WTC11 (cell line): ENCODE results near the gene AVEN. TPM values are rescaled to one million over a fixed set of nuclear protein-coding genes. Genes with fewer than 3 reads are reported as not detected.

Experiments
- ATAC-seq: fragments of 200-7000 bp; cut with Tn5 transposase; 2 replicates; pipeline ENCODE4 v1.10.0; 2021; ENCODE audit warnings: mild to moderate bottlenecking, moderate library complexity
- CTCF ChIA-PET: fragments of 300-600 bp; sonication (Branson Sonifier 250); formaldehyde crosslinking; loops from one replicate; lab custom pipeline; 2021; ENCODE audit warnings: antibody characterized with exemption; lab: Charles Lee
- POLR2A ChIA-PET: fragments of 350-600 bp; sonication (Branson Sonifier 250); formaldehyde crosslinking; loops from one replicate; lab custom pipeline; 2021; ENCODE audit warnings: antibody characterized with exemption; lab: Charles Lee
- DNase-seq: peaks from one replicate; pipeline ENCODE4 v3.0.0; 2021; ENCODE audit warnings: low spot score
- H3K27ac Mint-ChIP-seq: 2 replicates; pipeline ENCODE4 v1.8.0; 2021; ENCODE audit warnings: mixed read lengths
- H3K27me3 Mint-ChIP-seq: 2 replicates; pipeline ENCODE4 v1.8.0; 2021; ENCODE audit warnings: low read depth, mild to moderate bottlenecking, moderate library complexity, mixed read lengths
- H3K36me3 Mint-ChIP-seq: 2 replicates; pipeline ENCODE4 v1.8.0; 2021; ENCODE audit warnings: mixed read lengths
- H3K4me1 Mint-ChIP-seq: 2 replicates; pipeline ENCODE4 v1.8.0; 2022; ENCODE audit warnings: mixed read lengths
- H3K4me3 Mint-ChIP-seq: 2 replicates; pipeline ENCODE4 v1.8.0; 2021; ENCODE audit warnings: mild to moderate bottlenecking, moderate library complexity, mixed read lengths
- H3K9me3 Mint-ChIP-seq: 2 replicates; pipeline ENCODE4 v1.8.0; 2021; ENCODE audit warnings: mixed read lengths
- ATF1 ChIP-seq: sonication (generic); formaldehyde crosslinking; IDR thresholded peaks from 2 replicates; pipeline ENCODE4 v1.8.1; 2023; ENCODE audit warnings: mild to moderate bottlenecking, moderate library complexity, missing genetic modification reagents
- CDX4 ChIP-seq: fragments of 250-450 bp; sonication (Bioruptor Pico); IDR thresholded peaks from 2 replicates; pipeline ENCODE4 v1.9.0; 2021; ENCODE audit warnings: moderate library complexity, mild to moderate bottlenecking, inconsistent platforms, borderline replicate concordance
- CREB1 ChIP-seq: sonication (generic); formaldehyde crosslinking; IDR thresholded peaks from 2 replicates; pipeline ENCODE4 v1.8.0; 2023; ENCODE audit warnings: mild to moderate bottlenecking, missing genetic modification reagents
- E2F1 ChIP-seq: sonication (generic); formaldehyde crosslinking; IDR thresholded peaks from 2 replicates; pipeline ENCODE4 v1.8.0; 2022; ENCODE audit warnings: mild to moderate bottlenecking, missing genetic modification reagents
- E2F4 ChIP-seq: sonication (generic); formaldehyde crosslinking; IDR thresholded peaks from 2 replicates; pipeline ENCODE4 v1.8.1; 2022; ENCODE audit warnings: low read depth, mild to moderate bottlenecking, moderate library complexity, missing genetic modification reagents, borderline replicate concordance
- EMX1 ChIP-seq: fragments of 250-450 bp; sonication (Bioruptor Pico); IDR thresholded peaks from 2 replicates; pipeline ENCODE4 v1.8.0; 2021; ENCODE audit warnings: mild to moderate bottlenecking
- ETV6 ChIP-seq: sonication (generic); formaldehyde crosslinking; IDR thresholded peaks from 2 replicates; pipeline ENCODE4 v1.8.1; 2022; ENCODE audit warnings: mild to moderate bottlenecking, missing genetic modification reagents
- FOXP1 ChIP-seq: sonication (generic); formaldehyde crosslinking; IDR thresholded peaks from 2 replicates; pipeline ENCODE4 v1.8.0; 2022; ENCODE audit warnings: missing genetic modification reagents, mild to moderate bottlenecking, moderate library complexity, borderline replicate concordance
- GABPB1 ChIP-seq: sonication (generic); formaldehyde crosslinking; IDR thresholded peaks from 2 replicates; pipeline ENCODE4 v1.8.1; 2023; ENCODE audit warnings: mild to moderate bottlenecking, missing genetic modification reagents
- GTF2I ChIP-seq: fragments of 250-450 bp; sonication (Bioruptor Pico); conservative IDR thresholded peaks from 2 replicates; pipeline ENCODE4 v1.4.0; 2021; ENCODE audit warnings: mild to moderate bottlenecking
- IRF2 ChIP-seq: sonication (generic); formaldehyde crosslinking; IDR thresholded peaks from 2 replicates; pipeline ENCODE4 v1.8.0; 2022; ENCODE audit warnings: low read depth, missing genetic modification reagents, borderline replicate concordance
- JUN ChIP-seq: sonication (generic); formaldehyde crosslinking; IDR thresholded peaks from 2 replicates; pipeline ENCODE4 v1.8.0; 2023; ENCODE audit warnings: mild to moderate bottlenecking, missing genetic modification reagents
- MAX ChIP-seq: sonication (generic); formaldehyde crosslinking; IDR thresholded peaks from 2 replicates; pipeline ENCODE4 v1.8.0; 2022; ENCODE audit warnings: mild to moderate bottlenecking, missing genetic modification reagents
- MXD4 ChIP-seq: fragments of 250-450 bp; sonication (Bioruptor Pico); IDR thresholded peaks from 2 replicates; pipeline ENCODE4 v1.8.0; 2021; ENCODE audit warnings: mild to moderate bottlenecking, moderate library complexity, borderline replicate concordance
- NFATC4 ChIP-seq: fragments of 250-450 bp; sonication (Bioruptor Pico); IDR thresholded peaks from 2 replicates; pipeline ENCODE4 v1.9.0; 2021; ENCODE audit warnings: mild to moderate bottlenecking
- SMAD3 ChIP-seq: sonication (generic); formaldehyde crosslinking; IDR thresholded peaks from 2 replicates; pipeline ENCODE4 v1.8.0; 2022; ENCODE audit warnings: missing genetic modification reagents, mild to moderate bottlenecking, borderline replicate concordance
- SMAD4 ChIP-seq: sonication (generic); formaldehyde crosslinking; IDR thresholded peaks from 2 replicates; pipeline ENCODE4 v1.8.0; 2022; ENCODE audit warnings: mild to moderate bottlenecking, missing genetic modification reagents
- TEAD1 ChIP-seq: sonication (generic); formaldehyde crosslinking; IDR thresholded peaks from 2 replicates; pipeline ENCODE4 v1.8.0; 2022; ENCODE audit warnings: mild to moderate bottlenecking, missing genetic modification reagents
- ZNF396 ChIP-seq: fragments of 250-450 bp; sonication (Bioruptor Pico); IDR thresholded peaks from 2 replicates; pipeline ENCODE4 v1.8.0; 2021; ENCODE audit warnings: mild to moderate bottlenecking, moderate library complexity, borderline replicate concordance
- ZNF423 ChIP-seq: fragments of 250-450 bp; sonication (Bioruptor Pico); IDR thresholded peaks from 2 replicates; pipeline ENCODE4 v2.1.2; 2022; ENCODE audit warnings: mild to moderate bottlenecking, moderate library complexity
- ZNF671 ChIP-seq: fragments of 250-450 bp; sonication (Bioruptor Pico); IDR thresholded peaks from 2 replicates; pipeline ENCODE4 v1.8.0; 2021; ENCODE audit warnings: mild to moderate bottlenecking
- total RNA-seq: library from RNA; stranded (reverse); gene quantifications from 3 replicates; pipeline ENCODE4 v1.2.3, GENCODE V29; 2021
- TF ChIP-seq, protein P1 (sequence below): sonication (generic); formaldehyde crosslinking; IDR thresholded peaks from 2 replicates; pipeline ENCODE4 v1.8.1; 2023; ENCODE audit warnings: mild to moderate bottlenecking, moderate library complexity, missing genetic modification reagents
- TF ChIP-seq, protein P2 (sequence below): sonication (generic); formaldehyde crosslinking; IDR thresholded peaks from 2 replicates; pipeline ENCODE4 v1.8.1; 2023; ENCODE audit warnings: mild to moderate bottlenecking, missing genetic modification reagents, moderate library complexity
- TF ChIP-seq, protein P3 (sequence below): fragments of 250-450 bp; sonication (Bioruptor Pico); IDR thresholded peaks from 2 replicates; pipeline ENCODE4 v2.1.2; 2022; ENCODE audit warnings: mild to moderate bottlenecking, moderate library complexity

AVEN gene
- total RNA-seq, 1 experiment from 2014 or later, result 12.4 TPM

DNA sequence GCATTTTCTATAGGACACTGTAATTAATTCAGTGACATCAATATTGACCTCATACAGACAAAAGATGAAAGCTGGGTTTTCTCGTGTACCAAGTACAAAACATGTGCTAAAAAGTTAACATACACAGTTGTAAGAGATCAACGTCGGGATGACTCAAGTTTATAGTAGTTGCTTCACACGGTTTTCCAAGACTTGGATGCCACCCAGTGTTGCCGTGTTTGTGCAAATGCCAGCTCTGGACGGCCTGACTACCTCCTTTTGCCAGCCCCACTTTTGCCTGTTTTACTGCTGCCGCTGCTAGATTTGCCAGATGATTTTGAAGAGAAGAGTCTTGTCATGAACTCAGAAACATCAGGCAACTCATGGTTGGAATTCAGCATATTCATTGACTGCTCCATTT is 45.1 kb upstream of the AVEN start (continued):
- TF ChIP-seq E2F4 (CRISPR knock-in tag) (no peak), SMAD4 (CRISPR knock-in tag) (no peak), ZNF396 (CRISPR knock-in tag) (no peak), GTF2I (CRISPR knock-in tag) (no peak)
- TF ChIP-seq, protein P1, sequence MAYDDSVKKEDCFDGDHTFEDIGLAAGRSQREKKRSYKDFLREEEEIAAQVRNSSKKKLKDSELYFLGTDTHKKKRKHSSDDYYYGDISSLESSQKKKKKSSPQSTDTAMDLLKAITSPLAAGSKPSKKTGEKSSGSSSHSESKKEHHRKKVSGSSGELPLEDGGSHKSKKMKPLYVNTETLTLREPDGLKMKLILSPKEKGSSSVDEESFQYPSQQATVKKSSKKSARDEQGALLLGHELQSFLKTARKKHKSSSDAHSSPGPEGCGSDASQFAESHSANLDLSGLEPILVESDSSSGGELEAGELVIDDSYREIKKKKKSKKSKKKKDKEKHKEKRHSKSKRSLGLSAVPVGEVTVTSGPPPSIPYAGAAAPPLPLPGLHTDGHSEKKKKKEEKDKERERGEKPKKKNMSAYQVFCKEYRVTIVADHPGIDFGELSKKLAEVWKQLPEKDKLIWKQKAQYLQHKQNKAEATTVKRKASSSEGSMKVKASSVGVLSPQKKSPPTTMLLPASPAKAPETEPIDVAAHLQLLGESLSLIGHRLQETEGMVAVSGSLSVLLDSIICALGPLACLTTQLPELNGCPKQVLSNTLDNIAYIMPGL (CRISPR knock-in tag), result no peak

DNA sequence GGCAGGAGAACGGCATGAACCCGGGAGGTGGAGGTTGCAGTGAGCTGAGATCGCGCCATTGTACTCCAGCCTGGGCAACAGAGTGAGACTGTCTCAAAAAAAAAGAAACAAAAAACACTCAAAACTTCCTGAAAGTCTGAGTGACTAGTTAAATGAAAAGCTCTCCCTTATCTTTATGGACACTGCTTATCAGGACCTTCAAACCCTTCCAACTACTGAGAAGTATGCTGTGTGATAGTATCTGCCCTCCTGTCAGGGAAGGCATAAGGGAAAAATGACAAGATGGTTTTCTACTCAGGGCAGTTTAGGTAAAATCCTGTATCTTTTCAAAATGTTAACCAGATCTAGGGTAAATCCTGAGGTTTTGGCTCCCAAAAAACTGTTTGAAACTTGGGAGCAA is 40.9 kb upstream of the AVEN start:
- Mint-ChIP-seq H3K4me1 (no peaks in the 10 kb centered on the region), H3K27ac (no peak overlapping the region), H3K9me3 (no peaks in the 10 kb centered on the region), H3K36me3 (0 out of 2 replicates have a peak, but pooled peaks cover 6% of the 10 kb centered on the region), H3K4me3 (no peak overlapping the region), H3K27me3 (no peaks in the 10 kb centered on the region)
- DNase-seq (no peak), ATAC-seq (no peak)
- CTCF ChIA-PET, result interaction anchor here (2.0 kb wide), 1 partner anchor 30 kb away, joined by 8 read pairs; no protein-coding TSS in a partner anchor
- POLR2A ChIA-PET, result no interaction called here
- no peak for TF ChIP-seq NFATC4 (CRISPR knock-in tag)
- TF ChIP-seq FOXP1 (CRISPR knock-in tag), result no peak
- TF ChIP-seq GABPB1 (CRISPR knock-in tag), result no peak

DNA sequence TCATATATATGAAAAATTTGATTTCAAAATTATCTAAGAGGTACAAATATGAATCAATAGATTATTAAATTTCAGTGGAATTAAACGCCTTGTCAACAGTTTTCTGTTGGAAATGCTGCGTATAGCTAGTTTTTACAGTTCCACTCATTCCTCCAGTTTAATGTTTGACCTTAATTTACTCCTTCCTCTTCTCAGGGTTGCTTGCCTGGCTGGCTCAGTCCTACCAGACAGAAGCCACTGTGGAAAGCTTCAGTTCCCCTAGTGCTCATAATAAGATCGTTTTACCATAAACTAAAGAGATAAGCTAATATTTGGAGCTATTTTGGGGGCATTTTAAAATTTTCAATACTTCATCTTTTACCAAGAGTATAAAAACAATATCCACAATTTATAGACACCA is 39.9 kb upstream of the AVEN start:
- 0 out of 2 replicates have a peak, but pooled peaks cover 3% of the 10 kb centered on the region for H3K36me3 Mint-ChIP-seq
- CTCF ChIA-PET, result interaction anchor here (2.0 kb wide), 1 partner anchor 31 kb away, joined by 8 read pairs; no protein-coding TSS in a partner anchor

More for the DNA sequence above, 39.9 kb upstream of the AVEN start:
- Mint-ChIP-seq H3K27me3 (no peaks in the 10 kb centered on the region), H3K4me3 (no peak overlapping the region), H3K27ac (no peak overlapping the region), H3K9me3 (no peaks in the 10 kb centered on the region), H3K4me1 (no peaks in the 10 kb centered on the region)
- TF ChIP-seq JUN (CRISPR knock-in tag), result no peak
- no peak for TF ChIP-seq MXD4
- TF ChIP-seq ATF1, result no peak
- no peak for TF ChIP-seq ZNF423 (CRISPR knock-in tag)
- no peak for TF ChIP-seq NFATC4 (CRISPR knock-in tag)
- no peak for TF ChIP-seq E2F4 (CRISPR knock-in tag)
- TF ChIP-seq, protein P2, sequence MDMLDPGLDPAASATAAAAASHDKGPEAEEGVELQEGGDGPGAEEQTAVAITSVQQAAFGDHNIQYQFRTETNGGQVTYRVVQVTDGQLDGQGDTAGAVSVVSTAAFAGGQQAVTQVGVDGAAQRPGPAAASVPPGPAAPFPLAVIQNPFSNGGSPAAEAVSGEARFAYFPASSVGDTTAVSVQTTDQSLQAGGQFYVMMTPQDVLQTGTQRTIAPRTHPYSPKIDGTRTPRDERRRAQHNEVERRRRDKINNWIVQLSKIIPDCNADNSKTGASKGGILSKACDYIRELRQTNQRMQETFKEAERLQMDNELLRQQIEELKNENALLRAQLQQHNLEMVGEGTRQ, result no peak
- no peak for TF ChIP-seq ETV6 (CRISPR knock-in tag)
- no peak for TF ChIP-seq CDX4 (CRISPR knock-in tag)
- no peak for TF ChIP-seq TEAD1
- TF ChIP-seq, protein P3, sequence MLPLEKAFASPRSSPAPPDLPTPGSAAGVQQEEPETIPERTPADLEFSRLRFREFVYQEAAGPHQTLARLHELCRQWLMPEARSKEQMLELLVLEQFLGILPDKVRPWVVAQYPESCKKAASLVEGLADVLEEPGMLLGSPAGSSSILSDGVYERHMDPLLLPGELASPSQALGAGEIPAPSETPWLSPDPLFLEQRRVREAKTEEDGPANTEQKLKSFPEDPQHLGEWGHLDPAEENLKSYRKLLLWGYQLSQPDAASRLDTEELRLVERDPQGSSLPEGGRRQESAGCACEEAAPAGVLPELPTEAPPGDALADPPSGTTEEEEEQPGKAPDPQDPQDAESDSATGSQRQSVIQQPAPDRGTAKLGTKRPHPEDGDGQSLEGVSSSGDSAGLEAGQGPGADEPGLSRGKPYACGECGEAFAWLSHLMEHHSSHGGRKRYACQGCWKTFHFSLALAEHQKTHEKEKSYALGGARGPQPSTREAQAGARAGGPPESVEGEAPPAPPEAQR (CRISPR knock-in tag), result no peak
- no peak for TF ChIP-seq ZNF671 (CRISPR knock-in tag)
- no peak for TF ChIP-seq MAX
- TF ChIP-seq FOXP1 (CRISPR knock-in tag), result no peak
- TF ChIP-seq E2F1 (CRISPR knock-in tag), result no peak
- no peak for TF ChIP-seq EMX1 (CRISPR knock-in tag)
- no peak for TF ChIP-seq SMAD3 (CRISPR knock-in tag)
- TF ChIP-seq IRF2 (CRISPR knock-in tag), result no peak
- TF ChIP-seq CREB1 (CRISPR knock-in tag), result no peak
- POLR2A ChIA-PET, result no interaction called here
- ATAC-seq (no peak), DNase-seq (no peak)
